GM21737 (cell line): ENCODE measurements around the gene ITK.
"Not testable (repeated sequence)": the region's sequence is repeated elsewhere in the genome, so short reads cannot be mapped to it uniquely, and the experiment has no call there.

ENCODE experiments used
- ATAC-seq: cut with Tn5 transposase; IDR thresholded peaks from one replicate; pipeline ENCODE4 v1.9.1; 2021; ENCODE audit warnings: mild to moderate bottlenecking, moderate library complexity; ENCODE audit not compliant: unreplicated experiment

ITK gene

DNA sequence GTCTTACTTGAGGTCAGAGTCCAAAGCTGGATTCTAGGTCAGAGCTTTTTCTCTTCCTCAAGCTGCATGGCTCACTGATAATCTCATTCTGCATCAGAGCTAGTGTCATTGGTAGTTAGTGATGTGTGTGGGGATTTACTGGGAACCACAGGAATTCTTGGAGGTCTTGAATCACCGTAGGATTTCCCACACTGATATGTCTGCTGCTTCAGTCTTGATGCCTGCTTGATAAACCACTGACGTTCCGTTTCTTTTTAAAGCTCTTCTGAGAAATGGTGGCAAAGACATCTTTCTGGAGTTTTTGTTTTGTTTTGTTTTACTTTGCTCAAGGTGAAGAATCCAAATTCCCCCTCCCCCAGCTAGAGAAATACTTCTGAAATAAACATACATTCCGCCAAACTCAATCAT lies 13.4 kb upstream of the ITK start:
- no peak for ATAC-seq

DNA sequence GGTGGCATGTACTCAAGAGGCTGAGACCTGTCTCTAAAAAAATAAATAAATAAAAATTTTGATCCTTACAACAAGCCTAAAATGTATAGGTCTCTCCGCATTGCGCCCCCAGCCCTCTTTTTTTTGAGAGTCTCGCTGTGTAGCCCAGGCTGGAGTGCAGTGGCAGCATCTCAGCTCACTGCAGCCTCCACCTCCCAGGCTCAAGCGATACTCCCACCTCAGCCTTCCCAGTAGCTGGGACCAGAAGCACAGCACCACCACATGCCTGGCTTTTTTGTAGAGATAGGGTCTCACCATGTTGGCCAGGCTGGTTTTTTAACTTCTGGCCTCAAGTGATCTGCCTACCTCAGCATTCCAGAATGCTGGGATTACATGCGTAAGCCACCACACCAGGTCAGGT lies 12.4 kb upstream of the ITK start:
- ATAC-seq, result no peak

DNA sequence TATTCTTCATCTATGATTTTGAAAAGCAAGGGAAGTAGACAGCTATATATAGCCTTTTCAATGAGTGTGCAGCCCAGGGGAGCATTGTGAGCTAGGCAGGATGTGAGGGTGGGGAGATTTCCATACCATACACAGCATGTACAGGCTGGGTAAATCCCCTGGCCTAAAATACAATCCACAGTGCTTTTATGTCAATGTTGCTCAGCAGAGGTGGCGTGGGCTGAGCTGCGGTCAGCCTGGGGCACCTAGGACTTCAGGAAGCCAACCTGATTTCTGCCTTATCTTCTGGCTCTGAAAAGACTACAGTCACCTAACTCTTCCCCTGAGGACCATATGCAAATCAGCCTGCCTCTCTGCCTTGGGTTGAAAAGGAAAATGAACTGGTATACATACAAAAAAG lies 8.2 kb upstream of the ITK start:
- ATAC-seq, result peak; percentile 99

DNA sequence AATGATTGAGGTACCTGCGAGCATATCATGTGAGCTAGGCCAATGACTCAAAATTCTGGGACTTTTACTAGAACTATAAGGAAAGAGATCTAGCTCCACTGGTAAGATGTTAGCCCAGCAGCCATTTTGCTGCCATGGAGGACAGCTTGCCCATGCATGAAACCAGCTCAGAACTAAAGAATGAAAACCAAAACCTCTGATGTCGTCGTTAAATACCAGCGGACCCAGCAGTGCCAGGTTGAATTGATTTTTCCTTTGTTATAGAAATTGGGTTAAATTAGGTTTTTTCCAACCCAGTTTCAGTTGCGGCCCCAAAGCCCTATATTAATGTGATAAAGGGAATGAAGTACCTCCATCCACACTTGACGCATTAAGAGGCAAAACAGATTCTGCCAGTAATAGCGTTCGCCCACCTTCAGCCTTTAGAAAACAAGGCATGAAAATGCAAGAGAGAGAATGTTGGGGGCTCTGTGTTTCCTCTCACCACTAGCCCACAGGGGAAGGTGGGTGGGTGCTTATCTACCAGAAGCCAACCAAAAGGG lies 5.5 kb upstream of the ITK start:
- no peak for ATAC-seq

DNA sequence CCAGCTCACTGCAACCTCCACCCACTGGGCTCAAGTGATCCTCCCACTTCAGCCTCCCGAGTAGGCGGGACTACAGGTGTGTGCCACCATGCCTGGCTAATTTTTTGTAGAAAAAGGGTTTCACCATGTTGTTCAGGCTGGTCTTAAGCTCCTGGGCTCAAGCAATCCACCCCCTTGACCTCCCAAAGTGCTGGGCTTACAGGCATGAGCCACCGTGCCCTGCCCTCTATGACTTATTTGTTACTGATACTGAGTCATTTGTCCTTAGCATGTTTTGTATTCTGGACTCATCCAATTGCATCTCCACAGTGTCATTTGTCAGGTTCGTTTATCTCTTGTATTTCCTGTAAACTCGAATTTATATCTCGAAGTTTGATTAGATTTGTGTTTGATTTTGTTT lies 2.7 kb upstream of the ITK start:
- no peak for ATAC-seq

DNA sequence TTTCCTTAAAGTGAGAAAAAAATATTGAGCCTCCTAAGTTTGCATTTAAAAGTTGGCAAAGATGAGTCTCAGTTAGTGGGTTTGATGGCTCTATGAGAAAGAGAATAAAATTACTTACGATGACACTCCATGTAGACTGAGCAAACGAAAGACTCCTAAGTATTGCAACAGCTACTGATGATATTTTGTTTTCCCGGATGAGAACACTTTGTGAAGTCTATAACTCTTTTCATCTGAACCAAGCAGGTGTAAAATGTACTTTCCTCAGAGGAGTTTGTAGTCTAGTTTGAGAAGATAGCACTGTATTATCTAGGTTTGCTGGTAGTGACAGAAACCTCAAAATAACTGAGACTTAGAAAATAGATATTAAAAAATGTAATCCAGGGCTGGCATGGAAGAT lies 1.7 kb upstream of the ITK start:
- no peak for ATAC-seq

DNA sequence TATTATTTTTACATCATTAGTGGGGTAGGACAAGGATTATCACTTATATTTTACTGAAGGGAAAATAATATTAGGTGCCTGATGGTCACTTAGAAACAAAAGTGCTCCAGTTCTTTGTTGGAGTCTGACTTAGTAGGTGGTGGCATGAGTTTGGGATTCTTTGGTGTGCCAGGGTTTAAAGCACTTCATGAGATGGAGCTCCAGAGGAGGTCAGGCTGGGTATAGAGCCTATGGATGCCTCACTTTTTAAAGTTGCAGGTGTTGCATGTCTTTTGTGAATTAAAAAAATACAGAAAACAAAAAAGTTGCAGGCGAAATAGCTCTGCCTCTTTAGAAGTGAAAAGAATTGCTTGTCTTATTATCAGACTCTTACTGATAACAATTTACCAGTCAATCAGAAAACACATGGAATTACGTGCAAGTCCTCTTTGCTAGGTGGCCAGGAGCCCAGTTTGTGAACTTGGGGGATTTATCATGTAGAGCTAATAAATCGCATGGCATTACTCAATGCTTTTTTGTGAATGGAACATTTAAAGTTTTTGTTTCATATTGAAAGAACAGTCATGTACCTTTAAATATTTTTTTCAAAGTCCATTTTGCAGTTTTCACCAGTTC lies 1.6 kb downstream of the ITK start:
- ATAC-seq, result no peak

DNA sequence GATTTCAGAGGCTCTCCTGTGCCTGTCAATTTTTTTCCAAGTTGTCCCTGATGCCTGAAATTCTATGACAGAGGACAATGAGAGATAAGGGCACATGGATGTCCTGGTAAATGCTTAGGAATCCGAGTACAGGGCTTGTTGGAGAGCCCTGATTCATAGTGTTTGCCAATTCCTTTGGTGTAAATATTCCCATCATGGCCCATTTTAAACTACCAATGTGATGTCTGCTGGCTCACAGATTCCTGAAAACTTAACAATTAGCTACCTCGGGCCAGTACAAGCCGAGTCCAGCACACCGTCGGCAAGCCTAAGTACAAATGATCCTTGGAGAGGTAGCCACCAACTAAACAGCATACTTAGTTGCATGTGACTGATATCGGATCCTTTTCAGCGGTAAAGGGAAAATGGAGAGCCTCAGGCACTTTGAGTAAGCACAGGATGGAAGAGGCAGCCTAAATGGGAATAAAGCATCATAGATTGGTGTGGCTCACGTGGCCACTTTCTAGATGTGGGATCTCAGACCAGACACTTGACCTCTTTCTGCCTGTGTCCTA lies 3.6 kb downstream of the ITK start:
- ATAC-seq, result no peak

DNA sequence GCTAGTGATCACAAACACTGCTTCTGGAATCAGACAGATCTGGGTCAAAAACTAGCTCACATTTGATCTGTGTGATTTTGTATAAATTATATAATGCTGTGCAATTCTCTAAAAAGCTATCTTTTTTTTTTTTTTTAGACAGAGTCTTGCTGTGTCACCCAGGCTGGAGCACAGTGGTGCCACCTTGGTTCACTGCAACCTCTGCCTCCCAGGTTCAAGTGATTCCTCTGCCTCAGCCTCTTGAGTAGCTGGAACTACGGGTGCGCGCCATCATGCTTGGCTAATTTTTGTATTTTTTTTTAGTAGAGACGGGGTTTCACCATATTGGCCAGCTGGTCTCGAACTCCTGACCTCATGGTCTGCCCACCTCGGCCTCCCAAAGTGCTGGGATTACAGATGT lies 4.5 kb downstream of the ITK start:
- not testable (repeated sequence) for ATAC-seq

DNA sequence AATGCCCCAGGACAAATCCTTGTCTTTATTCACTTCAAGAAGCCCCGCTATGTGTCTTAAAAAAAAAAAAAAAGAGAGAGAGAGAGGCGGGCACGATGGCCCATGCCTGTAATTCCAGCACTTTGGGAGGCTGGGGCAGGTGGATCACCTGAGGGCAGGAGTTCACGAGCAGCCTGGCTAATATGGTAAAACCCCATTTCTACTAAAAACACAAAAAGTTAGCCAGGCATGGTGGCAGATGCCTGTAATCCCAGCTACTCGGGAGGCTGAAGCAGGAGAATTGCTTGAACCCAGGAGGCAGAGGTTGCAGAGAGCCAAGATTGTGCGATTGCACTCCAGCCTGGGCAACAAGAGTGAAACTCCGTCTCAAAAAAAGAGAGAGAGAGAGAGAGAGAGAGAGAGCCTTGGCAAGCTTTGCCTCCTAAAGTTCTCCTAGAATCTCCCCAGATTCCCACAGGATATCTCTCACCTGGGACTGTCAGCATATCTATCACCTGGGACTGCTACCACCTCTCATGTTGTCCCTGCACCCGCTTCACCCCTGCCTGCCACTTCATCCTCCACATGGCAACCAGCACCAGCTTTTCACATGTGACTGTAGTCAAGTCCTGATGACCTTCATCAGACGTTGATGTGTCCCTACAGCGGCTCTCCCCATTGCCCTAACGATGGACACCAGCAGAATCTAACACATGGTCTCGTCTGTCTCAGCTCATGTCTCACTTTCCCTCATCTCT lies 5.8 kb downstream of the ITK start:
- no peak for ATAC-seq

DNA sequence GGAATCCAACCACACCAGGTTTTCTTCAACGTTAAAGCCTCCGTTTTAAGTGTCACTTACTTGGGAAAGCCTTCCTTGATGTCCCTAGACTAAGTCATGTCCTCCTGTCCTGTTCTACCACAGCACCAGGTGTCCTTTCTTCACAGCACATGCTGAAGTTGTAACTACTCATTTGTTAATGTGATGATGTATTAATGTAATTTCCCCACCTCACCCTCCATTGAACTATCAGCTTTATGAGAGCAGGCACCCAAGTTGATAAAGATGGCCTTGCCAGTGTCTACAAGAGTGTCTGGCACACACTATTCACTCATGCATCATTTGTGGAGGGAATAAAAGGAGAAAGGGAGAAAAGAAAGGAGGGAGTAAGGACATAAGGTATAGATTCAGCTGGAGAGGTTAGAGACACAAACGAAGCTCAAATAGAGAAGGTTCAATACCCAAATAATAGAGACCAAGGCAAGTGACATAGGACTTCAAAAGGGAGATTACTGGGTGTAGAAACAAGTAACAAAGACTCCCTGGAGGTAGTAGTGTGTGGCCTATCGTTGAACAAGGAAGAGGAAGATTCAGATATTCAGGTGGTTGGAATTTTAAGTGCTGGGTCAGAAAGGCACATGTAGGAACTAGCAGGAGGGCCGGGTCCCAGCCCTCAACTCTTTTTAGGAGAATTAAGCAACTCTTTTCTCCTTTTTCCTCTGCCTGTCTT lies 6.6 kb downstream of the ITK start:
- no peak for ATAC-seq

DNA sequence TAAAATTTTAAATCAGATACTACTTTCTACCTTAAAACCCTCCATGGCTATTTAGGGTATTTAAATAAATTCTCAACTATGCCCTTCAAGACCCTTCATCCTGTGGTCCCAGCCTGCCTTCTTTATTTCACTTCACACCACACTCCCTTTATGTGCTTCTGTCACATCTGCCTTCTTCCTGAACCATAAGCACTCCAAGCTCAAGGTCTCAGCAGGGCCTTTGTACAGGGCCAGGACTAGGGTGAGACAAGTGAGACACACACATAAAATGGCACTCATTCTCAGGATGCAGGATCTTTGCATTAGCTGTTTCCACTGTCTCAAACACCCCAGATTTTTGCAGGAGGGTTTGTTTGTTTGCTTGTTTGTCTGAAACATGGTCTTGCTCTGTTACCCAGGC lies 7.6 kb downstream of the ITK start:
- ATAC-seq, result no peak

DNA sequence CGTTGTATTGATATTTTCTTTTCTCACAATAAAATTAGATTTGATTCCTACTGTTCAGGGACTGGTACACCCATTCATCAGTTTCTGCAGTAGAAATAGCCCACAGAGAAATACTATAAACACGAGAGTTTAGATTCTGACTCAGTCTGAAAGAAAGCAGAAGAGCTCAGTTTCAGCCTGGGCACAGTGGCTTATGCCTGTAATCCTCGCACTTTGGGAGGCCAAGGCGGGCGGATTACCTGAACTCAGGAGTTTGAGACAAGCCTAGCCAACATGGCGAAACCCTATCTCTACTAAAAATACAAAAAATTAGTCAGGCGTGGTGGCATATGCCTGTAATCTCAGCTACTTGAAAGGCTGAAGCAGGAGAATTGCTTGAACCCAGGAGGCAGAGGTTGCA lies 8.6 kb downstream of the ITK start:
- ATAC-seq, result no peak

DNA sequence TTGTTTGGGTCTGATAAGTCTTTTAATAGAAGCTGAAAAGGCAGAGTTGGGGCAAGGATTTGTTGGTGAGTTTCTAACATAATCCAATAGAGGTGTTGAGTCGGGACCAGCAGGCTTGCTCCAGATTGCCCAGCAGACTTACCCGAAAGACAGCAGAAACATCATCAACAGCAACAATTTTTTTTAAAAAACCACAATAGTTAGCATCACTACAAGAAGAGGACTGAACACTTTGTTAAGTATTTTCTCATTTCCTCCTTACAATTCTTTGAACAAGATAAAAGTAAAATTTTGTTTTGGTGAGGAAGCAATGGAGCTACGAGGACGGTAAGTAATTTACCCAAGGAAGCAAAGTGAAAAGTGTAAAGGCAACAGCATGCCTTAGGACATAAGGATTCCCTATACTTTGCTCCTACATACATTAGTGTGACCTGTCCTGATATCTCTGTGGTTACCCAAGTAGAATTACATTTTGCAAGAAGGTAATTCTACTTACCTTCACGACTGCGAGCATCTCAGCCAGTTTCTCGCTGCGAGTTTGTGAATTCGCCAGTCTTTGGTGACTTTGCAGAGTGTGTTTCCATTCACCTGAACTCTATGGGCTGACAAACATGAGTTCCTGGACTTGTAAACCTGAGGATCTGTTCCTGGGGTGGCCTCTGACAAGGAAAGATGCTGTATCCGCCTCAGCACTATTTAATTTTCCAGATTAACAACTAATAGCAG lies 13.2 kb downstream of the ITK start:
- ATAC-seq, result no peak

DNA sequence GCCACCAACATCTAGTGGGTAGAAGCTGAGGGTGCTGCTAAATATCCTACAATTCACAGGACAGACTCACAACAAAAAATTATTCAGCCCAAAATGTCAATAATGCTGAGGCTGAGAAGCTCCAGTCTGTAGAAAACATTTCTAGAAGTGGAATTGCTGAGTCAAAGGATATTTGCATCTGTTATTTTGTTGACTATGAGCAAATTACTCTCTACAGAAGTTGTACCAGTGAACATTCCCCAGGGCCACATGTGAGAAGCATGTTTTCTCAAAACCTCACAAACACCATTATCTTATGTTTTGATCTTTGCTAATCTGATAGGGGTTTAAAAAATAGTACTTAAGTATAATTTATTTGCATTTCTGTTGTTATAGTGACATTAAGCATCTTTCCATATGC lies 15.4 kb downstream of the ITK start:
- no peak for ATAC-seq

DNA sequence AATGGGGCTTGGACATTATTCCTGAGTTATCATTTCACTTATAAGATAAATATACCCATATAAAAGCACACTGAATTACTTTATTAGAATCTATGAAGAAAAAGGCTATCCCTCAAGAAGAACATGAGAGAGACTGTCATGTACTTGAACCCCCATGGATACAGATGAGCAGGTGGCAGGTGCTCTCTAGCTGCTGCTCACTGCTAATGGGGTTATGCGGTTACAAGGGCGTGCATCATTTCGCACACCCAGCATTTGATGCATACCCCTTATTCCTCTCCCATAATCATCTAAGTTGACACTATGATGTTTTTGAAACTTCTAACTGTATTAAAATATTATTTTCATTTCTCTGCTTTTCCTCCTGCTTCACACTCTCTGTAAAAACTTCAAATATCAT lies 16.4 kb downstream of the ITK start:
- no peak for ATAC-seq

DNA sequence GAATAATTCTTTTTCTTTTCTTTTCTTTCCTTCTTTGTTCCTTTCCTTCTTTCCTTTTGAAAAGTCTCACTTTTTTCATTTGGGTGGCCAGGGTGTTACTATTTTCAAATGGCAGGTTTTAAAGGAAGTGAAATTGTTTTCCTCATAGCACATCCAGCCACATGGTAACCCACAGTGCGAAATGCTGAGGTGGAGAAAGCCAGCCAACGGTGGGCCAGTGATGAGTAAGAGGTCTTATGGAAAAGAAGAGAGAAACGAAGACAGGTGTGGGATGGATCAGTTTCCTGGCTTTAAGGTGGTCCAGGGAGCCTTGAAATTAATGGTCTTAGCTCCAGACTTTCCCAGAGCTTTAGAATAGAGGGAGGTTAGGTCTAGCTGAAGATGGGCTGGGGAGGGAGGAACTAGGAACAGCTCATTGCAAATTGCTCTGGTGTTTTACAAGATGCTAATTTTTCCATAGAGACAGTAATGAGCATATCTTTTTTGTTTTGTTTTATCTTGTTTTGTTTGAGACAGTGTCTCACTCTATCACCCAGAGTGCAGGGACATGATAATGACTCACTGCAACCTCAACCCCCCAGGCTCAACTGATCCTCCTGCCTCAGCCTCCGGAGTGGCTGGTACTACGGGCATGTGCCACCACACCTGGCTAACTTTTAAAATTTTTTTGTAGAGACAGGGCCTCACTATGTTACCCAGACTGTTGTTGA lies 17.8 kb downstream of the ITK start:
- ATAC-seq, result no peak

DNA sequence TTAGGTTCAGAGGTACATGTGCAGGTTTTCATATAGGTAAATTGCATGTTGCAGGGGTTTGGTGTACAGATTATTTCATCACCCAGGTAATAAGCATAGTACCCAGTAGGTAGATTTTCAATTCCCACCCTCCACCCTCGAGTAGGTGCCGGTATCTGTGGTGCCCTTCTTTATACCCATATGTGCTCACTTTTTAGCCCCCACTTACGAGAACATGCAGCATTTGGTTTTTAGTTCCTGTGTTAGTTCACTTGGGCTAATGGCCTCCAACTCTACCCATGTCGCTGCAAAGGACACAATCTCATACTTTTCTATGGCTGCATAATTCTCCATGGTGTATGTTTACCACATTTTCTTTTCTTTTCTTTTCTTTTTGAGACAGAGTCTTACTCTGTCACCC lies 21.2 kb downstream of the ITK start:
- no peak for ATAC-seq

DNA sequence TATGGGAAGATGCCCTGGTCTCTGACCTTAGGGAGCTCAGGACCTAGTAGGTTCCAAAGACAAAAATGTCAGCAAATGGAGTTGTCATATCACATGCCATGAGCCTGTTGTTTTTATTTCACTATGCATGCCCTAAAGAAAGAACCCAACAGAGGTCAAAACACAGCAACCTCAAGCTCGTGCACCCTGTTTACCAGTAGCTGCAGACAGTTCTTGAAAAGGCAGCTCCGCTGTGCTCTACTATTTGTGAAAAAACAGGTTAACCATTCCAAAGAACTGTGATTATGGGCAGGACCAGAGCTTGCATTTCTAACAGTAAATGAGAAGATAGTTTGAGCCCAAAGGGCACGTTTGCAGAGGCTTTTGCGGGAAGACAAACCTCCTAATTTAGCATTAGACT lies 22.8 kb downstream of the ITK start:
- no peak for ATAC-seq

DNA sequence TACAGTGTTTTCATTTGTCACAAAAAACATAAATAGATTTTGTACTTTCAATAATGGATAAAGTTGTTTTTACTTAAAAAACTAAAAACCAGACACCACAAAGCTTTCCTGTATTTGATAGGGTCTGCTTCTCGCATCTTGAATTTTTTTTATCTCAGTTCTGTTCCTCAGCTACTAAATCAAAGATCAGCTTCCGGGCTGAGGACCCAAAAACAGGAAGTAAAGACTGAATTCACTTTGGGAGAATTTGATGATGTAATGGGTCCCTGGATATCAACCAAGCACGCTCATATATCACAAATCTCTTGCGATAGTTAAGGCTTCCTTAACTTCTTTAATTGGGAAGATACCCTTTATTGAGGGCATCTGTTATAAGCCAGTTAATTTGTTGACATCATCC lies 24.1 kb downstream of the ITK start:
- ATAC-seq, result no peak

DNA sequence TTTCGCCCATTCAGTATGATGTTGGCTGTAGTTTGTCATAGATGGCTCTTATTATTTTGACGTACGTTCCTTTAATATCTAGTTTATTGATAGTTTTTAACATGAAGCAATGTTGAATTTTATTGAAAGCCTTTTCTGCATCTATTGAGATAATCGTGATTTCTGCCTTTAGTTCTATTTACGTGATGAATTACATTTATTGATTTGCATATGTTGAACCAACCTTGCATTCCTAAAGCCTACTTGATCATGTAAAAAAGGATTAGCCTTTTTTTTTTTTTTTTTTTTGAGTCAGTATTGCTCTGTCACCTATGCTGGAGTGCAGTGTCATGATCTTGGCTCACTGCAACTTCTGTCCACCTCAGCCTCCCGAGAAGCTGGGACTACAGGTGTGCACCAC lies 25.1 kb downstream of the ITK start:
- ATAC-seq, result no peak
